Activated T-helper 1 cell treated with anti-CD3 and anti-CD28 coated beads, Interleukin-12 subunit alpha, Interleukin-12 subunit beta, Interleukin-2, Interleukin-4 antibody, amounts not matched to agents 30 ng/mL and 10 ng/mL and 1 ng/mL, durations not matched to agents 14 hours and 24 hours and 36 hours (primary cell): ENCODE results near the gene SF3A2. TPM values are rescaled to one million over a fixed set of nuclear protein-coding genes. Genes with fewer than 3 reads are reported as not detected.

Source experiments
- DNase-seq: peaks from one replicate; pipeline ENCODE4 v3.0.0; 2021; ENCODE audit warnings: low spot score
- H3K27ac Mint-ChIP-seq: one replicate; pipeline ENCODE4 v1.8.0; 2021; ENCODE audit warnings: mild to moderate bottlenecking, mixed read lengths
- H3K27me3 Mint-ChIP-seq: one replicate; pipeline ENCODE4 v1.8.0; 2022; ENCODE audit warnings: mild to moderate bottlenecking, moderate library complexity, mixed read lengths; ENCODE audit not compliant: insufficient read depth
- H3K36me3 Mint-ChIP-seq: one replicate; pipeline ENCODE4 v1.8.0; 2021; ENCODE audit warnings: low read depth, mixed read lengths
- H3K4me1 Mint-ChIP-seq: one replicate; pipeline ENCODE4 v1.8.0; 2021; ENCODE audit warnings: low read depth, mixed read lengths
- H3K4me3 Mint-ChIP-seq: one replicate; pipeline ENCODE4 v1.8.0; 2021; ENCODE audit warnings: mild to moderate bottlenecking, moderate library complexity, mixed read lengths
- H3K9me3 Mint-ChIP-seq: one replicate; pipeline ENCODE4 v1.8.0; 2021; ENCODE audit warnings: mixed read lengths
- intact Hi-C: fragments of 100-400 bp; cut with micrococcal nuclease; formaldehyde crosslinking; loops from one replicate; pipeline ENCODE4 v1.15.1; 2024
- total RNA-seq: library from RNA; stranded (reverse); gene quantifications from 2 replicates; pipeline ENCODE4 v1.2.3, GENCODE V29; 2022

The SF3A2 gene
- total RNA-seq, 1 donor from 2014 or later: 153 TPM

GRCh38 chr19:2286402-2287140 is 49.9 kb downstream of the SF3A2 start:
- Mint-ChIP-seq H3K9me3 (no peaks in the 10 kb centered on the region), H3K36me3 (no peaks in the 10 kb centered on the region), H3K27ac (no peak overlapping the region), H3K27me3 (peaks cover 2% of the 10 kb centered on the region), H3K4me1 (peaks cover 27% of the 10 kb centered on the region), H3K4me3 (no peak overlapping the region)
- DNase-seq: no peak
- intact Hi-C loops: loop anchor here (5.0 kb wide), 1 partner anchor 106 kb away; no protein-coding TSS in a partner anchor

- Mint-ChIP-seq H3K9me3 (no peaks in the 10 kb centered on the region), H3K4me1 (peaks cover 21% of the 10 kb centered on the region), H3K4me3 (no peak overlapping the region), H3K27ac (no peak overlapping the region), H3K27me3 (peaks cover 3% of the 10 kb centered on the region), H3K36me3 (no peaks in the 10 kb centered on the region)
- DNase-seq: no peak
- intact Hi-C loops: loop anchor here (5.0 kb wide), 1 partner anchor 105 kb away; no protein-coding TSS in a partner anchor
Measured at GRCh38 chr19:2287585-2288337, 51.1 kb downstream of the SF3A2 start.

- Mint-ChIP-seq H3K27ac (peak overlapping the region; percentile 90), H3K36me3 (no peaks in the 10 kb centered on the region), H3K4me1 (peaks cover 18% of the 10 kb centered on the region), H3K27me3 (peaks cover 3% of the 10 kb centered on the region), H3K9me3 (no peaks in the 10 kb centered on the region), H3K4me3 (peak overlapping the region; percentile 86)
- DNase-seq: no peak
- intact Hi-C loops: loop anchor here (5.0 kb wide), 1 partner anchor 104 kb away; no protein-coding TSS in a partner anchor
Measured at GRCh38 chr19:2288338-2288817, 51.8 kb downstream of the SF3A2 start.

- DNase-seq: no peak
- Mint-ChIP-seq H3K4me3 (peak overlapping the region; percentile 86), H3K4me1 (peaks cover 18% of the 10 kb centered on the region), H3K27me3 (peaks cover 3% of the 10 kb centered on the region), H3K36me3 (peaks cover 3% of the 10 kb centered on the region), H3K27ac (peak overlapping the region; percentile 90), H3K9me3 (no peaks in the 10 kb centered on the region)
- intact Hi-C loops: loop anchor here (5.0 kb wide), 1 partner anchor 103 kb away; no protein-coding TSS in a partner anchor
Measured at GRCh38 chr19:2288818-2289713, 52.4 kb downstream of the SF3A2 start.

GRCh38 chr19:2289714-2290435 is 53.3 kb downstream of the SF3A2 start:
- Mint-ChIP-seq H3K27ac (peak overlapping the region; percentile 90), H3K27me3 (peaks cover 3% of the 10 kb centered on the region), H3K4me3 (peak overlapping the region; percentile 86), H3K36me3 (peaks cover 4% of the 10 kb centered on the region), H3K9me3 (no peaks in the 10 kb centered on the region), H3K4me1 (peaks cover 18% of the 10 kb centered on the region)
- peak; percentile 68 for DNase-seq
- intact Hi-C loops: loop anchor here (5.0 kb wide), 1 partner anchor 102 kb away; no protein-coding TSS in a partner anchor

- H3K27me3 Mint-ChIP-seq: peaks cover 3% of the 10 kb centered on the region
- no peaks in the 10 kb centered on the region for H3K9me3 Mint-ChIP-seq
- H3K4me1 Mint-ChIP-seq: peaks cover 18% of the 10 kb centered on the region
- H3K36me3 Mint-ChIP-seq: peaks cover 4% of the 10 kb centered on the region
- peak; percentile 25 for DNase-seq
- intact Hi-C loops: no loop called here
- H3K27ac Mint-ChIP-seq: no peak overlapping the region
- peak overlapping the region; percentile 74 for H3K4me3 Mint-ChIP-seq
Measured at GRCh38 chr19:2290441-2291184, 54.0 kb downstream of the SF3A2 start.

GRCh38 chr19:2291185-2291751 is 54.6 kb downstream of the SF3A2 start:
- no peak overlapping the region for H3K4me3 Mint-ChIP-seq
- H3K9me3 Mint-ChIP-seq: no peaks in the 10 kb centered on the region
- no peak for DNase-seq
- H3K27ac Mint-ChIP-seq: no peak overlapping the region
- peaks cover 3% of the 10 kb centered on the region for H3K27me3 Mint-ChIP-seq
- peaks cover 4% of the 10 kb centered on the region for H3K36me3 Mint-ChIP-seq
- peaks cover 18% of the 10 kb centered on the region for H3K4me1 Mint-ChIP-seq
- intact Hi-C loops: no loop called here

GRCh38 chr19:2294687-2295335 is 58.2 kb downstream of the SF3A2 start:
- DNase-seq: no peak
- peaks cover under 1% of the 10 kb centered on the region for H3K4me1 Mint-ChIP-seq
- no peak overlapping the region for H3K4me3 Mint-ChIP-seq
- peaks cover 2% of the 10 kb centered on the region for H3K27me3 Mint-ChIP-seq
- no peaks in the 10 kb centered on the region for H3K9me3 Mint-ChIP-seq
- no peak overlapping the region for H3K27ac Mint-ChIP-seq
- intact Hi-C loops: no loop called here
- H3K36me3 Mint-ChIP-seq: peaks cover 4% of the 10 kb centered on the region

GRCh38 chr19:2296141-2296540 is 59.5 kb downstream of the SF3A2 start:
- Mint-ChIP-seq H3K36me3 (peaks cover 4% of the 10 kb centered on the region), H3K4me1 (no peaks in the 10 kb centered on the region), H3K9me3 (no peaks in the 10 kb centered on the region), H3K4me3 (no peak overlapping the region), H3K27ac (no peak overlapping the region), H3K27me3 (peaks cover 2% of the 10 kb centered on the region)
- intact Hi-C loops: no loop called here
- DNase-seq: no peak
